Hepatocyte (in vitro differentiated cells): Measurements from ENCODE around the gene SIGLEC7. TPM values are rescaled to one million over a fixed set of nuclear protein-coding genes. Genes with fewer than 3 reads are reported as not detected.
A peak's percentile ranks its signal among the peaks of the same experiment; 100 is the strongest.

ENCODE experiments used
- DNase-seq: peaks from one replicate; pipeline ENCODE4 v3.0.0-alpha.2; 2016; ENCODE audit warnings: low spot score
- H2AFZ ChIP-seq: fragments of 200-600 bp; sonication (generic); 2 replicates; pipeline ENCODE4 v1.6.0; 2016; ENCODE audit warnings: antibody characterized with exemption, mild to moderate bottlenecking
- H3K27ac ChIP-seq: fragments of 200-600 bp; sonication (generic); 2 replicates; pipeline ENCODE4 v1.5.1; 2016; ENCODE audit warnings: mild to moderate bottlenecking
- H3K27me3 ChIP-seq: fragments of 200-600 bp; sonication (generic); 2 replicates; pipeline ENCODE4 v1.6.1; 2016
- H3K36me3 ChIP-seq: fragments of 200-600 bp; sonication (generic); replicated peaks from 2 replicates; pipeline ENCODE4 v1.5.1; 2016; ENCODE audit warnings: low read depth; ENCODE audit not compliant: insufficient read depth
- H3K4me1 ChIP-seq: fragments of 200-600 bp; sonication (generic); 2 replicates; pipeline ENCODE4 v1.5.1; 2016; ENCODE audit warnings: mild to moderate bottlenecking, moderate library complexity; ENCODE audit not compliant: insufficient read depth
- H3K4me2 ChIP-seq: fragments of 200-600 bp; sonication (generic); 2 replicates; pipeline ENCODE4 v1.6.0; 2016
- H3K4me3 ChIP-seq: fragments of 200-600 bp; sonication (generic); 2 replicates; pipeline ENCODE4 v1.5.1; 2016; ENCODE audit warnings: mild to moderate bottlenecking
- H3K79me2 ChIP-seq: fragments of 200-600 bp; sonication (generic); 2 replicates; pipeline ENCODE4 v1.6.0; 2017; ENCODE audit warnings: mild to moderate bottlenecking
- H3K9me2 ChIP-seq: fragments of 200-600 bp; sonication (generic); replicated peaks from 2 replicates; pipeline ENCODE4 v1.6.0; 2017; ENCODE audit warnings: mild to moderate bottlenecking; ENCODE audit not compliant: insufficient read depth
- H3K9me3 ChIP-seq: fragments of 200-600 bp; sonication (generic); 2 replicates; pipeline ENCODE4 v1.5.1; 2016; ENCODE audit warnings: low read depth, mild to moderate bottlenecking
- H4K20me1 ChIP-seq: fragments of 200-600 bp; sonication (generic); 2 replicates; pipeline ENCODE4 v1.6.0; 2016; ENCODE audit warnings: mild to moderate bottlenecking; ENCODE audit not compliant: insufficient read depth, poor library complexity, severe bottlenecking
- EZH2 ChIP-seq: fragments of 200-600 bp; sonication (generic); IDR thresholded peaks from 2 replicates; pipeline ENCODE4 v1.6.1; 2016; ENCODE audit warnings: antibody characterized with exemption, mild to moderate bottlenecking, borderline replicate concordance
- EZH2phosphoT487 ChIP-seq: fragments of 200-600 bp; sonication (generic); IDR thresholded peaks from one replicate; pipeline ENCODE4 v1.6.1; 2018; ENCODE audit warnings: antibody characterized with exemption, mild to moderate bottlenecking, low read depth, moderate library complexity; ENCODE audit not compliant: unreplicated experiment, severe bottlenecking
- WGBS: methylation state at CpG from one replicate; pipeline ENCODE4 v1.1.6; 2016; ENCODE audit warnings: low lambda C conversion rate; ENCODE audit errors: missing lambda C conversion rate; 5-methylcytosine and 5-hydroxymethylcytosine counted together
- polyA plus RNA-seq: library from polyadenylated mRNA; unstranded; fragments of >200 nt; fragmentation: Nextera tagmentation; extraction: Ambion mirVana; gene quantifications from 2 replicates; pipeline ENCODE4 v1.2.1, GENCODE V29; 2016
- total RNA-seq: library from RNA; depleted of rRNA; stranded (reverse); fragments of >200 nt; gene quantifications from 2 replicates; pipeline ENCODE4 v1.2.3, GENCODE V29; 2014
- TF ChIP-seq, protein P1 (sequence below): fragments of 200-600 bp; sonication (generic); IDR thresholded peaks from 2 replicates; pipeline ENCODE4 v1.5.1; 2016; ENCODE audit warnings: antibody characterized with exemption, mild to moderate bottlenecking; ENCODE audit not compliant: poor library complexity

Gene SIGLEC7
- total and polyA plus RNA-seq, 2 experiments from 2014 or later: 0.24 to 0.53 TPM

DNA sequence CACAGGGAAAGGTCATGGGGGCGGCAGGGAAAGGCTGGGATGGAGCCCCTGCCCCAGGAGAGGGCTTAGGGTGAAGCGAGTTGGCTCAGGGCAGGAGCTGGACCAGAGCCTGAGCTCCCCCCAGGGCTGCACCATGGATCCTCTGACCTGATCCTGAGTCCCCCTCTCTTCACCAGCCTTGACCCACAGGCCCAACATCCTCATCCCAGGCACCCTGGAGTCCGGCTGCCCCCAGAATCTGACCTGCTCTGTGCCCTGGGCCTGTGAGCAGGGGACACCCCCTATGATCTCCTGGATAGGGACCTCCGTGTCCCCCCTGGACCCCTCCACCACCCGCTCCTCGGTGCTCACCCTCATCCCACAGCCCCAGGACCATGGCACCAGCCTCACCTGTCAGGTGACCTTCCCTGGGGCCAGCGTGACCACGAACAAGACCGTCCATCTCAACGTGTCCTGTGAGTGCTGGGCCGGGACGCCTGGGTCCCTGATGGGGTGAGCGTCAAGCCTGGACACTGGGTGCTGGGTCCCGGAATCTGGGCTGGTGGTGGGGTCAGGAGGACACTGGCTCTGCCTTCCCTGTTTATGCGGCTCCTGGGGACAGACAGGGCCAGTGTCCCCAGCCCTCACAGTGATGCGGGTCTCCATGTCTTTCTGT lies 16.6 kb upstream of the SIGLEC7 start:
- H3K27ac ChIP-seq: no peak overlapping the region
- H2AFZ ChIP-seq: no peak overlapping the region
- no peaks in the 10 kb centered on the region for H3K36me3 ChIP-seq
- no peak for DNase-seq
- H4K20me1 ChIP-seq: no peaks in the 10 kb centered on the region
- no peak overlapping the region for H3K4me2 ChIP-seq
- H3K9me3 ChIP-seq: no peaks in the 10 kb centered on the region
- no peak for TF ChIP-seq EZH2
- TF ChIP-seq, protein P1, sequence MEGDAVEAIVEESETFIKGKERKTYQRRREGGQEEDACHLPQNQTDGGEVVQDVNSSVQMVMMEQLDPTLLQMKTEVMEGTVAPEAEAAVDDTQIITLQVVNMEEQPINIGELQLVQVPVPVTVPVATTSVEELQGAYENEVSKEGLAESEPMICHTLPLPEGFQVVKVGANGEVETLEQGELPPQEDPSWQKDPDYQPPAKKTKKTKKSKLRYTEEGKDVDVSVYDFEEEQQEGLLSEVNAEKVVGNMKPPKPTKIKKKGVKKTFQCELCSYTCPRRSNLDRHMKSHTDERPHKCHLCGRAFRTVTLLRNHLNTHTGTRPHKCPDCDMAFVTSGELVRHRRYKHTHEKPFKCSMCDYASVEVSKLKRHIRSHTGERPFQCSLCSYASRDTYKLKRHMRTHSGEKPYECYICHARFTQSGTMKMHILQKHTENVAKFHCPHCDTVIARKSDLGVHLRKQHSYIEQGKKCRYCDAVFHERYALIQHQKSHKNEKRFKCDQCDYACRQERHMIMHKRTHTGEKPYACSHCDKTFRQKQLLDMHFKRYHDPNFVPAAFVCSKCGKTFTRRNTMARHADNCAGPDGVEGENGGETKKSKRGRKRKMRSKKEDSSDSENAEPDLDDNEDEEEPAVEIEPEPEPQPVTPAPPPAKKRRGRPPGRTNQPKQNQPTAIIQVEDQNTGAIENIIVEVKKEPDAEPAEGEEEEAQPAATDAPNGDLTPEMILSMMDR: no peak
- no peak for TF ChIP-seq EZH2phosphoT487
- no peak overlapping the region for H3K4me3 ChIP-seq
- no peaks in the 10 kb centered on the region for H3K27me3 ChIP-seq
- 88% methylated on average over 16 of the region's 16 CpGs for WGBS
- no peaks in the 10 kb centered on the region for H3K9me2 ChIP-seq
- no peaks in the 10 kb centered on the region for H3K79me2 ChIP-seq
- peaks cover 13% of the 10 kb centered on the region for H3K4me1 ChIP-seq

DNA sequence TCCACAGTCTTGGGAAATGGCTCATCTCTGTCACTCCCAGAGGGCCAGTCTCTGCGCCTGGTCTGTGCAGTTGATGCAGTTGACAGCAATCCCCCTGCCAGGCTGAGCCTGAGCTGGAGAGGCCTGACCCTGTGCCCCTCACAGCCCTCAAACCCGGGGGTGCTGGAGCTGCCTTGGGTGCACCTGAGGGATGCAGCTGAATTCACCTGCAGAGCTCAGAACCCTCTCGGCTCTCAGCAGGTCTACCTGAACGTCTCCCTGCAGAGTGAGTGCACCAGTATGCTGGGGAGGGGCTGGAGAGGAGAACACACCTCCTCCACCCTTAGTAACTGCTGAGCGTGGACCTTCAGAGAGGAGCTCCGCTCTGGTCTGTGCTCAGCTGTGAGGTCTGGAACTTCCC lies 15.1 kb upstream of the SIGLEC7 start:
- Histone ChIP-seq H3K27ac (no peak overlapping the region), H3K79me2 (no peaks in the 10 kb centered on the region), H3K4me3 (no peak overlapping the region), H3K4me2 (no peak overlapping the region), H3K36me3 (no peaks in the 10 kb centered on the region), H3K4me1 (peaks cover 18% of the 10 kb centered on the region), H3K9me3 (no peaks in the 10 kb centered on the region), H3K27me3 (no peaks in the 10 kb centered on the region), H3K9me2 (no peaks in the 10 kb centered on the region), H4K20me1 (no peaks in the 10 kb centered on the region), H2AFZ (no peak overlapping the region)
- 74% methylated on average over 6 of the region's 6 CpGs for WGBS
- DNase-seq: no peak
- no peak for TF ChIP-seq EZH2phosphoT487
- TF ChIP-seq, protein P1: no peak
- no peak for TF ChIP-seq EZH2

DNA sequence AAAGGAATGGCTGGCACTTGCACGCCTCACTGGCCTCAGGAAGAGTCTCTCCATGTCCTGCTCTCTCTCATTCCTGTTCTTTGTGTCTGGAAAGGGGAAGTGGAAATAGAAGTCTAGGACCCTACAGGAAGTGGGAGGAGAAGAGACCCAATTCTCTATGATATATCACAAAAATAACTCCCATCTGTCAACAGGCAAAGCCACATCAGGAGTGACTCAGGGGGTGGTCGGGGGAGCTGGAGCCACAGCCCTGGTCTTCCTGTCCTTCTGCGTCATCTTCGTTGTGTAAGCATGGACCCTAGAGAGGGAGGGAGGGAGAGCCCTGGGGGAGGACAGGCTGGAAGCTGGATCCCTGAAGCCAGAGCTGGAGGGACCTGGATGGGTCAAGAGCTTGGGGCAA lies 14.3 kb upstream of the SIGLEC7 start:
- TF ChIP-seq EZH2 (no peak), EZH2phosphoT487 (no peak)
- TF ChIP-seq, protein P1: no peak
- no peaks in the 10 kb centered on the region for H4K20me1 ChIP-seq
- no peaks in the 10 kb centered on the region for H3K27me3 ChIP-seq
- H3K79me2 ChIP-seq: no peaks in the 10 kb centered on the region
- H2AFZ ChIP-seq: no peak overlapping the region
- H3K27ac ChIP-seq: peak overlapping the region; percentile 80
- H3K4me1 ChIP-seq: peaks cover 19% of the 10 kb centered on the region
- no peak for DNase-seq
- WGBS: 85% methylated on average over 4 of the region's 4 CpGs
- no peak overlapping the region for H3K4me3 ChIP-seq
- H3K9me2 ChIP-seq: no peaks in the 10 kb centered on the region
- no peak overlapping the region for H3K4me2 ChIP-seq
- no peaks in the 10 kb centered on the region for H3K36me3 ChIP-seq
- no peaks in the 10 kb centered on the region for H3K9me3 ChIP-seq
